NCI-H146 treated with DMSO at 0.1 percent for 48 hours (cell line): ENCODE data around the gene BIRC5.

Experiments used
- DNase-seq: peaks from one replicate; lab custom pipeline; 2025; ENCODE audit not compliant: unreplicated experiment; lab: John Stamatoyannopoulos, UW

Gene BIRC5

DNA sequence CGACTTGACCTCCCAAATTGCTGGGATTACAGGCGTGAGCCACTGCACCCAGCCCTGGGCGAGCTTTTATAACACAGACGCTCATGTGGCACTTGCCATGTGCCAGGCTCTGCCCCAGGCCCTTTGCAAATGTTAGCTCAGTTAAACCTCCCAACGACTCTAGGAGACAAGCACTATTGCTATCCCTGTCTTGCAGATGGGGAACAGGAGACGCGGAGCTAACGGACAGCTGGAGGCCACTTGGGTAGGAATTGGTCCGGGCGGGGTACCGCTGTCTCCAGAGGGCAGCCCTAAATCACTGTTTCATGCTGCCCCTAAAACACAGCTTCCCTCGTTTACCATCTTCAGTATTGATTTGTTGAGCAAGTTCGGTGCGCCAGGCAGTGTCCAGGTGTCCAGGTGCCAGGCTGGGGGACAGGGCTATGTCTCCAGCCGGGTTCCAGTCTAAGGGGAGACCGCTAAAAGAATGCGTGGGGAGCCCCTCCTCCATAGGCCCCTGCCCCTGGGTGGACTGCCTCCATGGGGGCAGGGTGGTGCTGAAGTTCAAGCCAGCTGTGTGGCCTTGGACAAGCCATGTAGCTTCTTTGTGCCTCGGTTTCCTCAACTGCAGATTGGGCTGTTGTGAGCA lies 41.1 kb downstream of the BIRC5 start:
- no peak for DNase-seq

DNA sequence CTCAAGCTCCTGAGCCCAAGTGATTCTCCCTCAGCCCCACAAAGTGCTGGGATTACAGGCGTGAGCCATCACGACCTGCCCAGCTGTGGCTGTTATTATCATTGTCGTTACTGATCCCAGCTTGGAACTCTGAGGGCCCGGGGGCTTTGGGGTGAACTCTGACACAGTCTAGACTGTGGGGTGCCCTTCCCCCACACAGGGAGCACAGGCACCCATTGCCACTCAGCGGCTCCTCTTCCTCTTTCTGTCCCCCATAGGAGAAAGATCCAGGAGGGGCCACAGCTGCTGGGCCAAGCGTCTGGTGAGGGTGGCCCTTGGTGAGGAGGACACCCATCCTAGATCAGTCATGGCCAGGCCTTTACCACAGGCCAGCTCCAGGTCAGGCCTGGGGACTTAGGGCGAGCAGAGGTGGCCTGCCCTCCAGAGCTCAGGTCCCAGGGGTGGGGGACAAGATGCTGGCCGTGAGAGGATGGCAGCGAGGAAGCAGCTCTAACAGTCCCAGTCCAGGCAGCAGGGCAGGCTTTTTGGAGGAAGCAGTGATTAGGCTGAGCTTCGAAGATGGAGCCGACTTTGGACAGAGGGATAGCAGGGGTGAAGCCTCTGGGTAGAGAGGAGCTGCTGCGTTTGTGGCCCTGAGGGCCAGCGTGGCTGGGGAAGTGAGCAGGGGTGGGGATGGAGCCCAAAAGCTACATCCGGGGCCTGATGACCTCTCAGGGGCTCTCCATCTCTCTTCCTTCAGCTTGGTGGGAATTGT lies 42.1 kb downstream of the BIRC5 start:
- no peak for DNase-seq

DNA sequence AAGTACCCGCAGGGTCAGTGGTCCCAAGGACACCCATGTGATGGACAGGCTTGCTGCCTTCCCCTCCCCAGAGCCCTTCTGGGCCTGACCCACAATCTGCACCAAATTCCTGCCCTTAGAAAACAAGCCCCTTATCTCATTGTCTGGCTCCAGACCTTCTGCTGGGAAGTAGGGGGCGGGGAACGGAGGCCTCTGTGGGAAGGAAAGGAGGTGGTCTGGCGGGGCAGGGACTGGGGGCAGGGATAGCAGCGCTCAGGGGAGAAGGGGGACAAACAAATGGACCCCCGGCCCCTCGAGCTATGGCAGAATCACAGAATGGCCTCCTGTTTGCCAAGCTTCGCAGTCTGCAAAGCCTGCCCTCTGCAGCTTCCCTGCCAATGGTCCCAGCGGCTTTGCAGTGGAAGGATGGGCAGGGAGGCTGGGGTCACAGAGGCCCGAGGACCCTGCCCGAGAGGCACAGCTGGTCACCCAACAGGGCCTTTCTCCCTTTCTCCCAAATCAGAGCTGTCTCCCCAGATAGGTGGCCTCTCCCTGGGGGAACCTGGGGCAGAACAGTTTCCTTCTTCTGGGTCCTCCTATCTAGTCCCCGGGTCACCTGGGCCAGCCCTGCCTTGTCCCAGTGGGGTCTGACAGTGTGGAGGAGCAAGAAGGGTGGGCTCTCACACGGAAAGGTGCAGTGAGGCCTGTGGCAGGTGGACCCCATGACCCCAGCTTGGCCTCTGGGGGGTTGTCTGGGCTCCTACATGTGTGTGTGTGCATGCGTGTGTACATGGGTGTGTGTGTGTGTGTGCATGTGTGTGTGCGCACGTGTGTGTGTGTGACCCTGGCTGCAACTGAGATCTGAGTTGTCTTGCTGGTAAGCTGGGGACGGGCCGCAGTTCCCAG lies 42.9 kb downstream of the BIRC5 start:
- DNase-seq: no peak

- no peak for DNase-seq
Observed at GRCh38 chr17:78257810-78258322, 43.8 kb downstream of the BIRC5 start.

- DNase-seq: peak; percentile 54
Observed at GRCh38 chr17:78258323-78259191, 44.5 kb downstream of the BIRC5 start.

GRCh38 chr17:78259192-78259554 lies 45.1 kb downstream of the BIRC5 start:
- DNase-seq: no peak

DNA sequence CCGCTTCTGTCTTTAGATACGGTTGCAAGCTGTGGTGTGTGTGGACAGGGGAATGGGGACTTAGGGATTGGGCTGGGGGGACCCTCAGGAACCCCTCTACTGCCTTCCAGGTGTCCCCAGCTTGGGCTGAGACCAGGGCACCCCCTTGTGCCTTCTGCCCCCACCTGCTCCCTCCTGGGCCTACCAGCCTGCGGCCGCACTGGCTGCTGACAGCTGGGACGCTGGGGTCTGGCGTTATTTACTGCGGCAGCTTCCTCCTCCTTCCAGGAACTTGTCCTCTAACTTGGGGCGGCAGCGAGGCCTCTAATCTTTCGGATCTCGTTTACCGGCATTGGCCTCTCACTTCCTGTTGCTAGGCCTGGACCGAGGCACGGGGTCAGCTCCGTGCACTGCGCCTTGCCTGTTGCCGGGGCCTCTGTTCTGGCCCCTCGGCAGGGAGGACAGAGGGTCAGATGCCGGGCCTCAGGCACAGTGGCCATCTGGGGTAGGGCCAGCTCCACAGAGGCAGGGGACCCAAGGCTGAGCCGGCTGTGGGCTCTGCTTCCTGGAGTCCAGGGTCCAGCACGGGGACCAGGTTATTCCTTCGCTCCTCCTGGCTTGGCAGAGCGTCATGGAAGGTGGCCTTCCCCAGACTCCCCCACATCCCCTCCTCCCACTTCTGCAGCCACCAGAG lies 49.1 kb downstream of the BIRC5 start:
- no peak for DNase-seq

GRCh38 chr17:78263736-78264340 lies 49.8 kb downstream of the BIRC5 start:
- DNase-seq: no peak

- DNase-seq: no peak
Observed at GRCh38 chr17:78264590-78264989, 50.5 kb downstream of the BIRC5 start.

DNA sequence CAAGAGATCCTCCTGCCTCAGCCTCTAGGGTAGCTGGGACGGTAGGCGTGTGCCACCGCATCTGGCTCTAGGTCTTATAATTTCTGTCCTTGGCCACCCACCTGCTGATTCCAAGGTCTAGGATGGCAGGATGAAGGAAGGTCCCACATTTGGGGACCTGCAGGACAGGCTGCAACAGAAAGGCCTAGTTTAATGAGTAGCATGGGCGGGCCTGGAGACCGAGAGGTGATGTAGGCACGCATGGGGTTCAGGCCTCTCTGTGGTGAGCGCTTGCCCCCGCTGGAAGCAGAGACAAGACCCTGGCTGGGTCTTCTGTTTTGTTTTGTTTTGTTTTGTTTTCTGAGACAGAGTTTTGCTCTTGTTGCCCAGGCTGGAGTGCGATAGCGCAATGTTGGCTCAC lies 51.1 kb downstream of the BIRC5 start:
- DNase-seq: no peak

GRCh38 chr17:78266231-78266631 lies 52.2 kb downstream of the BIRC5 start:
- DNase-seq: no peak

DNA sequence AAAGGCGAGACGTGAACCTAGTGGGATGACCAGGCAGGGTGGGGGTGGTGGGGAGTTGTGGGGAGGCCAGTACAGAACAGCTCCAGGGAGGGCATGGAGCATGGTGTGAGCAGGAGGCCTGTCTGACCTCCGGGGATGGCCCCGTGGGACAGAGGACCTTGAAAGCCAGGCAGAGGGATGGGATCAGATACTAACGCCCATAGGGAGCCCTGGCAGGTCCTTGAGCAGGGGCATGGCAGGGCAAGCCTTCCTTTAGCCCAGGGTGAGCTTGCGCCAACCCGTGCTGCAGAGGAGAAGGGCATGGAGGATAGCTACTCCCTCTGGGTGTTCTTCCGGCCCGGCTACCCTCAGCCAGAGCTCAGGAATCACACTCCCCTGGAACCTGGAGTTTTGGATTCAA lies 52.7 kb downstream of the BIRC5 start:
- DNase-seq: no peak

GRCh38 chr17:78267253-78268073 lies 53.4 kb downstream of the BIRC5 start:
- DNase-seq: no peak

DNA sequence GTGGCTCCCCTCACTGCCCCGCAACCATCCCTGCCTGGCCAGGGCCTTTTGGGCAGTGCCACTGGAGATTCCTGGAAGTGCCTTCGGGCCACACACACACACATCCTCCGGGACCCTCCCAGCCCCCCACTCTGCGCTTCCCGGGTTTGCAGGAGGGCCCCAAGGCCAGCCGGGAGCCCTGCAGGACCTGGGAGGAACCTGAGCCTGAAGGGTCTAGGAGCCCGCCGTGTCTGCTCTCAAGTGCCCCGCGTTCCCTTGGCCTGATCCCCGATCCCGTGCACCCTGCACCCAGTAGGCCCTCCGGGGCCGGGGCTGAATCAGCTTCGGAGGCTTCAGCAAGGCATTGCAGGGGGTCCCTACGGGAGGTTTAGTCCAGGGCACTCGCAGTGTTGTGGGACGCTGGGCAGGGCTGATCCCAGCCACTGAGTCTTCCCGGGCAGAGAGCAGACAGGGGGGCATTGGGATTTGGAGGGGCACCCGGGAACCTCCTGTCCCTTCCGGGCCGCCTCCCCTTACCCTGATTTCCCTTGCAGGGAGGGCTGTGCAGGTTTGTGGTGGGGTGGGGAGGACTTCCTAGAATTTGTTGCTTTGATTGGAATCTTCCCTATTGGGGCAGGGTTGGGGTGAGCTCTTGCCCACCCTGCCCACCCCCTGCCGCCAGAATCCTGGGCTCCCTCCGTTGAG lies 54.3 kb downstream of the BIRC5 start:
- no peak for DNase-seq

- DNase-seq: no peak
Observed at GRCh38 chr17:78268951-78269905, 55.2 kb downstream of the BIRC5 start.

DNA sequence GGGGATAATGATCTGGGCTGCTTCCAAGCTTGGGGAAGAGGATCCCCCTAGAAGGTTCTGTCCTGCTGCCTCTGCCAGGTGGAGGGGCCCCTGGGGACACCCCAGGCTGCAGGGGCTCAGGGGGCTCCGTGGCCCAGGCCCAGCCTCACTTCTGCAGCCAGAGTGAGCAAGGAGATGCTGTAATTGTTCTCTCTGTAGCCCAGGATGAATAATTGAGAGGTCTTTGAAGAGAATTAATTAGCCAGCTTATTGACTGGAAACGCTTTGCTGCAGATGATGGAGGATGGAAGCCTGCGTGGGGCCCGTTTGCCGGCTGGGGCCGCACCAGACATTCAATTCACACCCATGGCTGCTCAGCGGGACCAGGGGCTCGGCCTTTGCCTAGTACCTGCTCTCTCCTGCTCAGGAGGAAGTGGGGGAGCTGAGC lies 55.9 kb downstream of the BIRC5 start:
- DNase-seq: no peak
